ENCODE results near the gene RPL18A.

DNA sequence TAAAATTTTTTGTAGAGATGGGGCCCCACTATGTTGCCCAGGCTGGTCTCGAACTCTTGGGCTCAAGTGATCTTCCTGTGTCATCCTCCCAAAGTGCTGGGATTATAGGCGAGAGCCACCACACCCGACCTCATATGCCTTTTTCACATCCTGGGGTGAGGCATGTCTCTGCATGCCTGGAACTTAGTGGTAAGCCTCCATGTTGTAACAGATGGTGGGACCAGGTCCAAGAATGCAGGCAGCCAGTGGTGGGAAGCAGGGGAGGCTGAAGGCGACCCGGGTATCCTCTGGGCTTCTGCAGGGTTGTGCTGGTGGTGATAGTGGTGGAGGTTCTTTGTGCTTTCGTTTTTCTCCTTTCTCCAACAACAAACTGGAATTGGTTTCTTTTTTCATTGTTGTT lies 43.0 kb downstream of the RPL18A start:
- no peak for TF ChIP-seq CTCF (conservative IDR thresholded peaks at IDR 0.05; ENCODE audit: low read depth, low read length)
- TF ChIP-seq CEBPB (IDR thresholded peaks at IDR 0.05; ENCODE audit: low read depth, low read length): no peak
- no peak for TF ChIP-seq POLR2A (IDR thresholded peaks at IDR 0.05; ENCODE audit: low read depth, low read length)
- no peak for TF ChIP-seq FOS (IDR thresholded peaks at IDR 0.05; ENCODE audit: low read depth, low read length)
- no peak for TF ChIP-seq RAD21 (IDR thresholded peaks at IDR 0.05; ENCODE audit: low read length)
- no peak for TF ChIP-seq SMC3 (IDR thresholded peaks at IDR 0.05; ENCODE audit: low read depth, low read length)
- no peak for TF ChIP-seq CHD1 (IDR thresholded peaks at IDR 0.05; ENCODE audit: low read depth, low read length)
- TF ChIP-seq MXI1 (IDR thresholded peaks at IDR 0.05; ENCODE audit: borderline replicate concordance, low read depth, low read length): no peak
